ENCODE results near the gene CCNB2. TPM values are rescaled to one million over a fixed set of nuclear protein-coding genes. Genes with fewer than 3 reads are reported as not detected.

Gene CCNB2
- total RNA-seq (2011; cell fraction: chromatin; rRNA removed; ENCODE audit: low replicate concordance) = 70.6 and 88.7 TPM in 2 replicates
- 54.0 and 54.7 TPM in 2 replicates for total RNA-seq (2011; cell fraction: nucleolus; rRNA removed)
- total RNA-seq (2011; cell fraction: nucleoplasm; rRNA removed) = 69.7 and 79.8 TPM in 2 replicates
- total RNA-seq (2014; rRNA removed) (84.8 TPM in 2 replicates), total RNA-seq (2014; rRNA removed; fragmentation: Illumina TruSeq; extraction: Trizol) (108 and 125 TPM in 2 replicates), total RNA-seq (2015; rRNA removed; fragmentation: Illumina TruSeq; extraction: Trizol) (115 and 124 TPM in 2 replicates), total RNA-seq (2021) (90.4 and 97.2 TPM in 2 replicates), polyA plus RNA-seq (2011; rRNA removed) (148 and 169 TPM in 2 replicates), polyA plus RNA-seq (2014; fragmentation: Illumina TruSeq; extraction: Trizol) (133 and 145 TPM in 2 replicates), polyA plus RNA-seq (2014; fragmentation: Nextera tagmentation; extraction: Ambion mirVana) (100 to 1,000 TPM; 258 to 266 TPM), polyA plus RNA-seq (2014; rRNA removed) (99.5 and 110 TPM in 2 replicates), polyA minus RNA-seq (2011; rRNA and poly(A)+ RNA removed) (136 and 139 TPM in 2 replicates), Bru-seq, nascent RNA (percentile 89 among the genes with signal in this experiment), BruChase-seq, experiment 1, labeled RNA remaining after a 2-hour chase (percentile 85 among the genes with signal in this experiment), BruChase-seq, experiment 2, labeled RNA remaining after a 6-hour chase (percentile 86 among the genes with signal in this experiment)
- 66.9 and 121 TPM in 2 replicates for polyA plus RNA-seq (2011; cell fraction: cytosol; rRNA removed)
- polyA plus RNA-seq (2011; cell fraction: nucleus; rRNA removed) = 56.9 and 97.4 TPM in 2 replicates
- polyA plus RNA-seq (2012) = 101 and 105 TPM in 2 replicates
- 65.6 and 66.9 TPM in 2 replicates for polyA minus RNA-seq (2011; cell fraction: cytosol; rRNA and poly(A)+ RNA removed)
- 37.4 and 62.0 TPM in 2 replicates for polyA minus RNA-seq (2011; cell fraction: nucleus; rRNA and poly(A)+ RNA removed)
- long read RNA-seq, experiment 1, transcript CCNB2-201 (9 exons, 1,556 nt) = major isoform, 251 of 293 reads
- long read RNA-seq, experiment 1, partial matches to known transcripts = 30 of 293 reads
- long read RNA-seq, experiment 1, other reads (novel, unspliced or antisense) = 9 of 293 reads
- long read RNA-seq, experiment 2, transcript CCNB2-201 (9 exons, 1,556 nt) = major isoform, 124 of 155 reads
- long read RNA-seq, experiment 2, partial matches to known transcripts = 16 of 155 reads
- long read RNA-seq, experiment 2, other reads (novel, unspliced or antisense) = 15 of 155 reads
- long read RNA-seq, experiment 3, transcript CCNB2-201 (9 exons, 1,556 nt) = major isoform, 213 of 229 reads
- long read RNA-seq, experiment 3, partial matches to known transcripts = 6 of 229 reads
- long read RNA-seq, experiment 3, other reads (novel, unspliced or antisense) = 7 of 229 reads

DNA sequence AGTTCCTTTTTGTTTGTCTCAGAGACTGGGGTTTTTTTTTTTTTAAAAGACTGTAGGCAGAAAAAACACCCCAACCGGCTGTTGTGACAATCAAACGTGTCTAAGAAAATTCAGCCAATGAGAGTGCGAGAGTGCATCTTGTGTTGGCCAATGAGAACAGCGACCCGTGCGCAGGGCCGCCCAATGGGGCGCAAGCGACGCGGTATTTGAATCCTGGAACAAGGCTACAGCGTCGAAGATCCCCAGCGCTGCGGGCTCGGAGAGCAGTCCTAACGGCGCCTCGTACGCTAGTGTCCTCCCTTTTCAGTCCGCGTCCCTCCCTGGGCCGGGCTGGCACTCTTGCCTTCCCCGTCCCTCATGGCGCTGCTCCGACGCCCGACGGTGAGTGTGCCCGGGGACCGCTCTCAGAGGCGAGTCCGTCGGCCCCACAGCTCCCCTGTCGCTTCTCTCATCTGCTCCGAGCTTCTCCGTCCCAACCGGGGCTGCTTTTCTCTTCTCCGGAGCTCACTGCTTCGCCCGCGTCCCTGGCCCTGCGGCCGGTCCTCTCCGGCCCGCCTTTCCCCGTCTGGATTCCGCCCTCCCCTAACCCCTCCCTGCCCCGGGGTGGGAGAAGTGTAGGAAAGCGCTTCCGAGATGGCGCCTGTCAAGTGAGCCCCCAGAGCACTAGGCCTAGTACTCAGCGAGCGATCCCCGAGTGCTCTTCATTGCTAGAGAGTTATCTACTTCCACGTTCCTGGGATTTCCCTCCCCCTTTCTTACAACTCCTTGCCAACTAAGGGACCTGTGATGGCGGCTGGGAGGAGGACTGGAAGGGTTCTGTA lies at the start of gene CCNB2:
Gene CCNB2, plus strand, starts transcription at position 235 of the 821 bp plus-strand sequence. Its CDS starts 123 bp downstream, at position 358.
- Histone ChIP-seq H3K4me1 (replicated peaks in 1 of 2; ENCODE audit: control insufficient read depth in 2 of 2, insufficient read depth in 2 of 2, low read length in 2 of 2) (peaks cover 0 to 7% of the 10 kb centered on the region in 2 experiments; a peak in 3 of 5 replicates), H3K9me3 (replicated peaks; ENCODE audit: control insufficient read depth, insufficient read depth, low read depth, low read length) (no peaks in the 10 kb centered on the region), H3K9ac (ENCODE audit: insufficient read depth in 1 of 2, low read depth in 2 of 2, low read length in 2 of 2) (peak within 1 kb of the TSS; percentile 97), H3K4me2 (ENCODE audit: insufficient read depth, low read length) (peak within 1 kb of the TSS; percentile 87), H3K27ac (ENCODE audit: extremely low read depth, low read depth, low read length) (peak within 1 kb of the TSS; percentile 95), H3K4me3 (peak within 1 kb of the TSS; percentile 82), H3K27me3 (ENCODE audit: control insufficient read depth in 2 of 2, insufficient read depth in 2 of 2, low read length in 2 of 2) (no peaks in the 10 kb centered on the region), H3K36me3 (ENCODE audit: control insufficient read depth, insufficient read depth, low read length) (peaks cover 33% of the 10 kb centered on the region), H2AFZ (ENCODE audit: low read depth, low read length) (peak within 1 kb of the TSS; percentile 95), H4K20me1 (replicated peaks; ENCODE audit: control insufficient read depth, insufficient read depth, low read length) (no peaks in the 10 kb centered on the region; the same call in 1 of the 2 replicates), H3K79me2 (ENCODE audit: control insufficient read depth, insufficient read depth, low read length) (peaks cover 36% of the 10 kb centered on the region), H3K9me1 (ENCODE audit: control insufficient read depth, insufficient read depth, low read length) (no peaks in the 10 kb centered on the region)
- intact Hi-C loops (cut with micrococcal nuclease) = loop anchor here (5.0 kb wide), 1 partner anchor 118 kb away; the partner anchor contains the start of gene RNF111
- under 1% methylated on average over 50 of the region's 57 CpGs for WGBS (ENCODE audit: insufficient coverage, low coverage, missing lambda C conversion rate)
- DNase-seq (ENCODE audit: extremely low read depth in 1 of 4, low spot score in 3 of 4) (peak; percentile 96 to 97 (median 96)), FAIRE-seq (peak; percentile 95), ATAC-seq (peak; percentile 99)
- ChIA-PET POLR2A (interaction anchor here (0.5 to 4.6 kb wide), 6 partner anchors 12 to 622 kb away, joined by 3 to 27 read pairs (median 4); no protein-coding TSS in a partner anchor), CTCF (ENCODE audit: low intra/inter-chr PET ratio) (no interaction called here)
- in situ Hi-C loops (cut with MboI) = no loop called here
- no TSS peak for BruUV-seq (replicated peaks)
- TF ChIP-seq RCOR1 (IDR thresholded peaks at IDR 0.05; ENCODE audit: borderline replicate concordance in 1 of 2, low read depth in 2 of 2, low read length in 2 of 2) (no peak), FOXJ3 (CRISPR knock-in tag; IDR thresholded peaks at IDR 0.05) (no peak), SAFB2 (IDR thresholded peaks at IDR 0.05; ENCODE audit: borderline replicate concordance, low read depth, low read length, severe bottlenecking) (no peak), KAT2B (IDR thresholded peaks at IDR 0.05; ENCODE audit: low read depth, low read length) (no peak), TEAD2 (tag; IDR thresholded peaks at IDR 0.05) (no peak), XRCC4 (IDR thresholded peaks at IDR 0.05; ENCODE audit: extremely low read depth, insufficient read depth, insufficient read length) (no peak), HDAC2 (IDR thresholded peaks at IDR 0.05) (peak; percentile 41; the same call in 1 of the 2 replicates), ZNF696 (CRISPR knock-in tag; conservative IDR thresholded peaks at IDR 0.05) (no peak), FOXJ2 (tag; IDR thresholded peaks at IDR 0.05) (no peak), BRD9 (IDR thresholded peaks at IDR 0.05; ENCODE audit: low read depth, partially characterized antibody) (peak; percentile 19), NCOA6 (IDR thresholded peaks at IDR 0.05) (peak; percentile 87), MAFF (IDR thresholded peaks at IDR 0.05; ENCODE audit: low read length) (no peak)
- TF ChIP-seq, protein P1, sequence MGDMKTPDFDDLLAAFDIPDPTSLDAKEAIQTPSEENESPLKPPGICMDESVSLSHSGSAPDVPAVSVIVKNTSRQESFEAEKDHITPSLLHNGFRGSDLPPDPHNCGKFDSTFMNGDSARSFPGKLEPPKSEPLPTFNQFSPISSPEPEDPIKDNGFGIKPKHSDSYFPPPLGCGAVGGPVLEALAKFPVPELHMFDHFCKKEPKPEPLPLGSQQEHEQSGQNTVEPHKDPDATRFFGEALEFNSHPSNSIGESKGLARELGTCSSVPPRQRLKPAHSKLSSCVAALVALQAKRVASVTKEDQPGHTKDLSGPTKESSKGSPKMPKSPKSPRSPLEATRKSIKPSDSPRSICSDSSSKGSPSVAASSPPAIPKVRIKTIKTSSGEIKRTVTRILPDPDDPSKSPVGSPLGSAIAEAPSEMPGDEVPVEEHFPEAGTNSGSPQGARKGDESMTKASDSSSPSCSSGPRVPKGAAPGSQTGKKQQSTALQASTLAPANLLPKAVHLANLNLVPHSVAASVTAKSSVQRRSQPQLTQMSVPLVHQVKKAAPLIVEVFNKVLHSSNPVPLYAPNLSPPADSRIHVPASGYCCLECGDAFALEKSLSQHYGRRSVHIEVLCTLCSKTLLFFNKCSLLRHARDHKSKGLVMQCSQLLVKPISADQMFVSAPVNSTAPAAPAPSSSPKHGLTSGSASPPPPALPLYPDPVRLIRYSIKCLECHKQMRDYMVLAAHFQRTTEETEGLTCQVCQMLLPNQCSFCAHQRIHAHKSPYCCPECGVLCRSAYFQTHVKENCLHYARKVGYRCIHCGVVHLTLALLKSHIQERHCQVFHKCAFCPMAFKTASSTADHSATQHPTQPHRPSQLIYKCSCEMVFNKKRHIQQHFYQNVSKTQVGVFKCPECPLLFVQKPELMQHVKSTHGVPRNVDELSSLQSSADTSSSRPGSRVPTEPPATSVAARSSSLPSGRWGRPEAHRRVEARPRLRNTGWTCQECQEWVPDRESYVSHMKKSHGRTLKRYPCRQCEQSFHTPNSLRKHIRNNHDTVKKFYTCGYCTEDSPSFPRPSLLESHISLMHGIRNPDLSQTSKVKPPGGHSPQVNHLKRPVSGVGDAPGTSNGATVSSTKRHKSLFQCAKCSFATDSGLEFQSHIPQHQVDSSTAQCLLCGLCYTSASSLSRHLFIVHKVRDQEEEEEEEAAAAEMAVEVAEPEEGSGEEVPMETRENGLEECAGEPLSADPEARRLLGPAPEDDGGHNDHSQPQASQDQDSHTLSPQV (IDR thresholded peaks at IDR 0.05) = no peak
